Measurements from ENCODE around the gene MED28. TPM values are rescaled to one million over a fixed set of nuclear protein-coding genes. Genes with fewer than 3 reads are reported as not detected.

Gene MED28
- total RNA-seq, 1 experiment from 2014 or later = 60.5 TPM

- H3K4me3 Mint-ChIP-seq (ENCODE audit: unreplicated experiment) = no peak overlapping the region
- BruUV-seq (replicated peaks) = no TSS peak
- H3K4me1 ChIP-seq = no peaks in the 10 kb centered on the region
- no peaks in the 10 kb centered on the region for H3K9me3 Mint-ChIP-seq (ENCODE audit: unreplicated experiment)
- no peaks in the 10 kb centered on the region for H3K27me3 ChIP-seq (replicated peaks; ENCODE audit: control insufficient read depth, insufficient read depth, low read length)
- peaks cover 1% of the 10 kb centered on the region; the same call in 1 of the 2 replicates for H3K36me3 ChIP-seq (ENCODE audit: control insufficient read depth, insufficient read depth, low read length)
- intact Hi-C loops (cut with micrococcal nuclease; ENCODE audit: unreplicated experiment) = no loop called here
- H3K36me3 Mint-ChIP-seq (ENCODE audit: insufficient read depth, unreplicated experiment) = peaks cover 69% of the 10 kb centered on the region
- no peaks in the 10 kb centered on the region for H3K4me1 Mint-ChIP-seq (ENCODE audit: low read depth, unreplicated experiment)
- no peaks in the 10 kb centered on the region for H3K9me3 ChIP-seq
- TF ChIP-seq CTCF (IDR thresholded peaks at IDR 0.05; ENCODE audit: insufficient read depth in 1 of 2, low read depth in 1 of 2, low read length in 1 of 2, severe bottlenecking in 1 of 2, unreplicated experiment in 1 of 2) = no peak
- no peak for DNase-seq
- H3K27me3 Mint-ChIP-seq (ENCODE audit: insufficient read depth, unreplicated experiment) = no peaks in the 10 kb centered on the region
- H3K27ac Mint-ChIP-seq (ENCODE audit: unreplicated experiment) = no peak overlapping the region
- no peak overlapping the region for H3K4me3 ChIP-seq (ENCODE audit: low read depth, low read length)
- ChIA-PET CTCF (no interaction called here), POLR2A (no interaction called here)
Observed at GRCh38 chr4:17630228-17630627, 15.8 kb downstream of the MED28 start.

DNA sequence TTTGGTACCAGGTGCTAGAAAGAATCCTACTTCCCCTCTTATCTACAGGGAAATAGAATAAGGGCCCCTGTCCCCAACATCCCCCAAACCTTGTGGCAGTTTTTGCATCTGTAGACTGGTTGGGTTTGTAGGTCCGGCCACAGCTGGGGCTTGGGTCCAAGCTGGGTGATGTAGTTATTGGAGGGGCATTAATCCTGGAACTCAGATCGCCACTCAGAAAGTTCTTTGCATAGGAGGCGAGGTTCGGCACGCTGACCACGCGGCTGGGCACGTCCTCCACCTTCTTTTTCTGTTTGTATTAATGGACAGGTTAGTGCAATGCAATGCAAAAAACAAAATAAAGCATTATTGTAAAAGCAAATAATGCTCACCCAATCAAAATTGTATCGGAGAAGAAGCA lies 19.2 kb downstream of the MED28 start:
- intact Hi-C loops (cut with micrococcal nuclease; ENCODE audit: unreplicated experiment) = no loop called here
- Histone ChIP-seq H3K36me3 (ENCODE audit: control insufficient read depth, insufficient read depth, low read length) (no peaks in the 10 kb centered on the region), H3K9me3 (no peaks in the 10 kb centered on the region), H3K27me3 (replicated peaks; ENCODE audit: control insufficient read depth, insufficient read depth, low read length) (no peaks in the 10 kb centered on the region), H3K4me1 (no peaks in the 10 kb centered on the region), H3K4me3 (ENCODE audit: low read depth, low read length) (no peak overlapping the region)
- no peak for TF ChIP-seq CTCF (IDR thresholded peaks at IDR 0.05; ENCODE audit: insufficient read depth in 1 of 2, low read depth in 1 of 2, low read length in 1 of 2, severe bottlenecking in 1 of 2, unreplicated experiment in 1 of 2)
- POLR2A ChIA-PET = no interaction called here
- CTCF ChIA-PET = no interaction called here
- Mint-ChIP-seq H3K27me3 (ENCODE audit: insufficient read depth, unreplicated experiment) (no peaks in the 10 kb centered on the region), H3K27ac (ENCODE audit: unreplicated experiment) (no peak overlapping the region), H3K4me3 (ENCODE audit: unreplicated experiment) (no peak overlapping the region), H3K9me3 (ENCODE audit: unreplicated experiment) (no peaks in the 10 kb centered on the region), H3K36me3 (ENCODE audit: insufficient read depth, unreplicated experiment) (peaks cover 49% of the 10 kb centered on the region), H3K4me1 (ENCODE audit: low read depth, unreplicated experiment) (no peaks in the 10 kb centered on the region)
- DNase-seq = no peak
- BruUV-seq (replicated peaks) = no TSS peak

DNA sequence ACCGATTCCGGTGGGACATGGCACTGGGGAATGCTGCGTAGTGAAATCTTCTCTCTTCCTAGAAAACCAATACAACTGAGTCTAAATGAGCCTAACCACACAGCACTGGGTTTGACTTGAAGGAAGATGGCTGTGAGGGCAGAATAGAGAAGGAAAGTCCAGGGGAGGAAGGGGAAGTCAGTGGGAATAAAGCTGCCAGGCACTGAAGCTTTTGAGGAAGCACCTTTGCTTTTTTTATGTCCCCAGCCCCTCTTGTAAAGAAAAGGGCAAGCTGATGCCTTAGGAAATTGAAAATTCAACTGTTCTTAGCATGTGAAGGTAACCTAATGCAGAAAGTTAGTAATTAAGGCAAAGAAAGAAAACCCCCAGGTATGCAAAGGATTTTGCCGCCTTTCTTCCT lies 20.6 kb downstream of the MED28 start:
- intact Hi-C loops (cut with micrococcal nuclease; ENCODE audit: unreplicated experiment) = loop anchor here (5.0 kb wide), 2 partner anchors 152 to 957 kb away; no protein-coding TSS in a partner anchor
- no peaks in the 10 kb centered on the region for H3K9me3 Mint-ChIP-seq (ENCODE audit: unreplicated experiment)
- H3K36me3 Mint-ChIP-seq (ENCODE audit: insufficient read depth, unreplicated experiment) = peaks cover 43% of the 10 kb centered on the region
- BruUV-seq (replicated peaks) = no TSS peak
- no peak overlapping the region for H3K27ac Mint-ChIP-seq (ENCODE audit: unreplicated experiment)
- no peaks in the 10 kb centered on the region for H3K4me1 Mint-ChIP-seq (ENCODE audit: low read depth, unreplicated experiment)
- DNase-seq = no peak
- no peak overlapping the region for H3K4me3 Mint-ChIP-seq (ENCODE audit: unreplicated experiment)
- ChIA-PET CTCF (no interaction called here), POLR2A (no interaction called here)
- no peaks in the 10 kb centered on the region for H3K27me3 ChIP-seq (replicated peaks; ENCODE audit: control insufficient read depth, insufficient read depth, low read length)
- H3K27me3 Mint-ChIP-seq (ENCODE audit: insufficient read depth, unreplicated experiment) = no peaks in the 10 kb centered on the region
- H3K4me1 ChIP-seq = no peaks in the 10 kb centered on the region
- H3K36me3 ChIP-seq (ENCODE audit: control insufficient read depth, insufficient read depth, low read length) = no peaks in the 10 kb centered on the region
- no peak overlapping the region for H3K4me3 ChIP-seq (ENCODE audit: low read depth, low read length)
- H3K9me3 ChIP-seq = no peaks in the 10 kb centered on the region
- no peak for TF ChIP-seq CTCF (IDR thresholded peaks at IDR 0.05; ENCODE audit: insufficient read depth in 1 of 2, low read depth in 1 of 2, low read length in 1 of 2, severe bottlenecking in 1 of 2, unreplicated experiment in 1 of 2)

All from Caco-2 (cell line).